Activated T-cell treated with anti-CD3 and anti-CD28 coated beads for 48 hours (primary cell): ENCODE data around the gene IMPDH1.

Experiments used
- DNase-seq: peaks from one replicate; pipeline ENCODE4 v3.0.0-alpha.2; 2020; ENCODE audit warnings: low read depth

The IMPDH1 gene

DNA sequence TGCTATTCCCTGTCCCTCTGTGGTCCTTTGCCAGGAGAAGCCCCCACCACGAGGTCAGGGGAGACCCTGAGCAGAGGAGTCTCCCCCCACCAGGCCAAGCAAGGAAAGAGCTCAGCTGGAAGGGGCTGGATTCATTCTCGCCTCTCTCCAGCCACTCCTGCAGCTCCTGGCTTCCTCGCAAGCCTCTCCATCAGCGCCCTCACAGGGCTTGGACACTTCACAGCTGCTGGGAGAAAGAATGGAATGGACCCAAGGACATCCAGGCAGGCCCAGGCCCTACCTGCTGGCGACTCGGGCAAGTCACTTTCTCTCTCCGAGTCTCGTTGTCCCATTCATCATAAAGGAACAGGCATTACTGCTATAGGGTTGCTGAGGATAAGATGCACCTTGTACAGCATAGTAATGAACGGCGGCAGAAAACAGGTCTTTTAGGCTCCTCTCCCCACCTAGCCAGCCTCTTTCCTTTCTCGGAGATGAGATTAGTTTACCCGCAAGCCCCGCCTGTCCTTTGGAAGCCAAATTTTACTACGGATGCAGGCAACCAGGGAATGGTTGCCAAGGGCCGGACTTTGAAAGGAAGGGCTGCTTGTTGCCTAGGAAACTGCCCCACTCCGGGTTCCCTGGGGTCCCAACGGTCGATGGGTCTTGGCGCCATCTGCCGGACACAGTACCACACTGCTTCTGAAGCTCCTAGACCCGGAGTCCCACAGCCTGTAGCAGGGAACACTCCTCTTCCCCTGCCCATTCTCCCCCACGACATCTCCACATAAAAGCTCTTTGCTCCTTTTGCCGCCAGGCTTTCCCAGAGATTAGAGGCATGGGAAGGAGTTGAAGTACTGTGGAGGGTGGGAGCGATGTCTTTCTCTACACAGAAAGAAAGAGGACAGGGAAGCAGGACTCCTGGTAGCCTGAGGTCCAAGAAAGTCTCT, 22.3 kb downstream of the IMPDH1 start:
- DNase-seq, result peak; percentile 66

DNA sequence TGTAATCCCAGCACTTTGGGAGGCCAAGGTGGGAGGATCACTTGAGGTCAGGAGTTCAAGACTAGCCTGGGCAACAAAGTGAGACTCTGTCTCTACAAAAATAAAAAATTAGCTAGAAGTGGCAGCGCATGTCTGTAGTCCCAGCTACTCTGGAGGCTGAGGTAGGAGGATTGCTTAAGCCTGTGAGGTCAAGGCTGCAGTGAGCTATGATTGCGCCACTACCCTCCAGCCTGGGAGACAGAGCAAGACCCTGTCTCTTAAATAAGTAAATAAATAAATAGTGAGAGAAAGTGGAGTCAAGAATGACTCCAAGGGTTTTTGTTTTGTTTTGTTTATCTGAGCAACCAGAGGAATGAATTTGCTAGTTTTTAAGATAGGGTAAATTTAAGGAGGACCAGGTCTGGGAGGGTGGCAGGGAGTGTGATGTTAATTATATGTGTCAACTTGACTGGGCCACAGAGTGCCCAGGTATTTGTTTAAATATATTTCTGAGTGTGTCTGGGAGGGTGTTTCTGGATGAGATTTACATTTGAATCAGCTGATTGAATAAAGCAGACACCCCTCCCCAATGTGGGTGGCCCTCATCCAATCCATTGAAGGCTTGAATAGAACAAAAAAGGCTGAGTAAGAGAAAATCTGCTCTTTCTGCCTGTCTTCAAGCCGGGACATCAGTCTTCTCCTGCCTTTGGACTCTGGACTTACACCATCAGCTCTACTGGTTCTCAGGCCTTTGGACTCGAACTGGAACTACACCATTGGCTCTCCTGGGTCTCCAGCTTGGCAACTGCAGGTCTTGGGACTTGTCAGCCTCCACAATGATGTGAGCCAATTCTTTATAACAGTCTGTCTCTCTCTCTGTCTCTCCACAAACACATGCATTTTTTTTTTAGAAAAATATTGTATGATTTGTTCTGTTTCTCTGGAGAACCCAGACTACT, 23.5 kb downstream of the IMPDH1 start:
- DNase-seq, result no peak

DNA sequence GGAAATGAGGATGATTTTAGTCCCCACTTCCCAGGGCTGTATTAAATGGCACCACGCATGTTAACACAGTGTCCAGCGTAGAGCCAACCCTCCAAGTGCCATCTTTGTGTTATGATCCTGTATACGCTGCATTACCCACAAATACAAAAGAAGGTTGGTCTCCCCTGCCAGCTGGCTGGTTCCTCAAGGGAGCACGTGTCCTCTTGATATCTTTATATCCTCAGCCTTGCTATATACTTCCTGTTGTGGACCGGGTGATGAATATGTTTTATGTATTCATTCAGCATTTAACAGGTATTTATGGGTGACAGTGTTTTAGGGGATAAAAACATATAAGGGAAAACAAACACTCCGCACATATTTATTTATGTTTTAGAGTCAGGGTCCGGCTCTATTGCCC, 25.1 kb downstream of the IMPDH1 start:
- no peak for DNase-seq

DNA sequence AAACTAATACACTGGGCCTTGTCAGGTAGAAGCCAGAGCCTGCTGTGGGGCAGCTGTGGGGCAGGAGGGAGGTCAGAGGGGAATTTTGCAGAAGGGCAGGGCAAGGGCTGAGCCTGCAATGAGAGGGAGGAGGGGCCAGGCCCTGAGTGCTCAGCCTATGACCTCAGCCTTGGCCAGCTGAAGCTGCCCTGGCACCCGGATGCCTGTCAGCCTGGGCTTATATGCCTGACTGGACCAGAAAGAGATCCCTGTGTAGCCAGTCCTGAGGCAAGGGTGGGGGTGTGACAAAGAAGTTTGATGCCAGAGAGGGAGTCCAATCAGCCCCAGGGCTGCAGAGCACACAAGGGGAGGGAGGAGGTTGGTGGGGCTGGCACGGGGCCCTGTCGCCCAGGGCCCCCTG, 26.0 kb downstream of the IMPDH1 start:
- no peak for DNase-seq

DNA sequence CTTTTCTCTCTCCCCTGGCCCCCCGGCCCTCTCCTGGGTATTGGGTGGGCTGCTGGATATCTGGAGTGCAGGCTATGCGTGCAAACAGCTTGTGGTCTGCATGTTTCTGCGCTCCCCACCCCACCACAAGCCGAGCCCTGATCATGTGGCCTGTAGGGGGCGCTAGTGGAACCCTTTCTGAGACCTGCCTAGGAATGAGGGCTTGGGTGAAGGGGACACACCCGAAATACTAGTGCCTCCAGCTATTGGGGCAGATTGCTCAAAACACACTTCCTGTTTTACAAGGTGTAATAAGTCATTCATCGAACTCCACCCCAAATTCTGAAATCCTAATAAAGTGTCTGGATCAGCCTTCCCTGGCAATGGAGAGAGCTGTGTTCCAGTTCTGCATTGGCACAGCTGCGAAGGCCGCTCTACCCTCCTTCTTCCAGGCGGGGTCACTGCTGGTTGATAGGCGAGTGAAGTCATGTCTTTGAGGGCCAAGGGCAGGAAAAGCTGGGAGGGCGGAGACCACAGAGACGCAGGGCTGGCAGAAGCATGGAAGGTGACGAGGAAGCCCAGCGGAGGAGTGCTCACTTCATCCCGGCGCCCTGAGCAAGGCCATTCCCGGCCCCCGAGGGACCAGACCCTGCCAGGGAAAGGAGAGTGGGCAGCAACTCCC, 28.5 kb downstream of the IMPDH1 start:
- peak; percentile 43 for DNase-seq

DNA sequence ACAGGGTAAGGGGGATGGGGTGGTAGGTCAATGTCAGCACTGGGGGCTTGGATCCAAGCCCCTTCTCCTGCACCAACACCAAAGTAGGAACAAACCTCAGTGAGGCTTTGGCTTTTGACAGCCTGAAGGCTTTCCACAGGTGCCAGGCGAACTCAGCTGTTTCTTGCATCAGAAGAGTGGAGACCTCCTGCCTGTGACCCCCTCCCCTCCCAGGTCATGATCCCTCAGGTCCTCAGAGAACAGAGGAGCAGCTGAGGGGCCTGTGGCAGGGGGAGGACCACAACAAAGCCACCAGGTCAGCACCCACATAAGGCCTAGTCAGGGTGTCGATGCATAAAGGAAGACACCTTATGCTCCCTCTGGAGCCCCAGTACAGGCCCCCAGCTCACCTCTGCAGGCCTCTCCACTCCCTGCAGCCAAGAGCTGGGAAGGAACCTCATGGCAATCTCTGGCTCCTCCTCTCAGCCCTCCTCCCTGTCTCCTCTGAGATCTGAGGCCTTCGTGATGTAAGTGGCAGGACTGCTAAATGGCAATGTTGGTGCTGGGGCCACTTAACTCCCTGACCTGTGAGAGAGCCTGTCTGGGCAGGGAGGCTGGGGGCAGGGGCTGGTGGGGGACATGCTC, 29.2 kb downstream of the IMPDH1 start:
- no peak for DNase-seq

DNA sequence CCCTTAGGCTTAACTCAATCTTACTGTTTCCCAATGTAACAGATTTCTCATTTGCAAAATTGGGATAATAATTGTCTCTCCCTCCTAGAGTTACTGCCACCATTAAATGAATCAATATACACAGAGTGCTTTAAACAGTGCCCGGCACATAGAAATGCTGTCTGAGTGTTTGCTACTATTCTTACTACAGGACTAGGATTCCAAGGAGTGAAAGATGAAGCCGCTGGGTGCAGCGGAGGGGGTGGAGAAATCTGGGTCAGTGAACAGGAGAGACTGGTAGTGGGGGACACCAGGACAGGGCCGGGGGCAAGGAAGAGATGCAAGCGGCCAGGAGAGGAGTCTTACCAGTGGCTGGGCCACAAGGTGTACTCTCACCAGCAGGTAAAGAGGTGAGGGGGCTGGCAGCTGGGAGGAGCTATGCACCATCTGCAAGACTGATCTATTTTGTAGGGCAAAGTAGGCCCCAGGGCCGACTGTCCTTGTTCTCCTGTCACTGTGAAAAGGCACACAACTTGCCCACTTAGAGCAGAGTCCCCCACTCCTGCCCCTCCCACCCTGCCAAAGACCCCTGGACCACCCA, 29.8 kb downstream of the IMPDH1 start:
- no peak for DNase-seq

DNA sequence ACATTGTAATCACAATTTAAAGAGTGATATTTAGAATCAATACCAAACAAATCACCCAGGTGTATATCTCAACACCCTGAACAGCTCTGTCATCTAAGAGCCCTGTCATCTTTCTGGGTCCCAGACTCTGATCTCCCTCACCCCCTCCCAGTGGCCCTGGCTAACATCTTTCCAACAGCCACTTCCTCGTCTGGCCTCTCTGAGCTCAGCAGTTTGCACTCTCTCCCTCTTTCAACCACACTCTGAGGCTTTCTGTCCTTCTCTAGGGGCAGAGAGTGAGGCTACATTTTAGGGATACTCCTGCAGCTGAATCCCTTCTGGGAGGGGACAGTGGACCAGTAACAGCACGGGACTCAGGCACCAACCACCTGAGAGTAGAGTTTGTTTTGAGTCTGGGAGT, 31.1 kb downstream of the IMPDH1 start:
- DNase-seq, result no peak

DNA sequence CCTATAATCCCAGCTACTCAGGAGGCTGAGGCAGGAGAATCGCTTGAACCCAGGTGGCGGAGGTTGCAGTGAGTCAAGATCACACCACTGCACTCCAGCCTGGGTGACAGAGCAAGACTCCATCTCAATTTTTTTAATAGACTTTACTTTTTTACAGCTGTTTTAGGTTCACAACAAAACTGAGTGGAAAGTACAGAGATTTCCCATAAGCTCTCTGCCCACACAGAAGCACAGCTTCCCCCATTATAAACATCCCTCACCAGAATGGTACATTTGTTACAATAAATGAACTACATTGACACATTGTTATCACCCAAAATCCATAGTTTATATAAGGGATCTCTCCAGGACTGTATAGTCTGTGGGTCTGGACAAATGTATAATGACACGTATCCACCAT, 33.7 kb downstream of the IMPDH1 start:
- no peak for DNase-seq

DNA sequence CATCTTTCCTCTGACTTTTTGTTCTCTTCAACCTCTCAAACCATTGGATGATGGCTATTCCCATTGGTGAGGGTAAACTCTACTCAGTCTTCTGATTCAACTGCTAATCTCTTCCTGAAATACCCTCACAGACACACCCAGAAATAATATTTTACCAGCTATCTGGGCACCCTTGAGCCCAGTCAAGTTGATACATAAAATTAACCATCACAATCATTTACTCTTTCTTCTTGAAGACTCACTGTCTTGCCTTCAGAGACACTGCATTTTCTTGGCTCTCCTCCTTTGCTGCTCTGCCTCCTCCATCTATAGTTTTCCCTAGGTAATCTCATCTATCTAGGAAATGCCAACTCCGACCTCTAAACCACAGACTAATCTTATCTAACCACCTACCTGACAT, 35.7 kb downstream of the IMPDH1 start:
- DNase-seq, result no peak

DNA sequence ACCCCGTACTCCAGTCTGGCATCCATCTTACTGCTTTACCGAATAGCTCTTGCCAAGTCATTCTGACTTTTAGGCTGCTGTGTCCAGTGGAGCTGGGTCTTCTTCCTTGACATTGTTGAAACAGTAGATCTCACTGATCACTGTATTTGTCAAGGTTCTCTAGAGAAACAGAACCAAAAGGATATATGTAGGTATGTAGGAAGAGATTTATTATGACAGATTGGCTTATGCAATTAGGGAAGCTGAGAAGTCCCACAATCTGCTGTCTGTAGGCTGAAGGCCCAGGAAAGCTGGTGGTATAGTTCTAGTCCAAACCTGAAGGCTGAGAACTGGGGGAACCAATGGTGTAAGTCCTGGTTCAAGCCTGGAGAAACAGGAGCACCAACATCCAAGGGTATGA, 36.2 kb downstream of the IMPDH1 start:
- no peak for DNase-seq

DNA sequence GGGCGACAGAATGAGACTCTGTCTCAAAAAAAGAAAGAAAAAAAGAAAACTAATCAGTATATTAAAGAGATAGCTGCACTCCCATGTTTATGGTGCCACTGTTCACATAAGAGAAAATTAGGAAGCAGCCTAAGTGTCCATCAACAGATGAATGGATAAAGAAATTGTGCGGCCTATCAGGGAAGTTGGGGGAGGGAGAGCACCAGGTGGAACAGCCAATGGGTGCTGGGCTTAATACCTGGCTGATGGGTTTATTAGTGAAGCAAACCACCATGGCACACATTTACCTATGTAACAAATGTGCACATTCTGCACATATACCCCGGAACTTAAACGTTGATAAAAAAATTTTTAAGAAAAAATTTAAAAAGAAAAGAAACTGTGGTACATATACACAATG, 39.3 kb downstream of the IMPDH1 start:
- DNase-seq, result no peak

DNA sequence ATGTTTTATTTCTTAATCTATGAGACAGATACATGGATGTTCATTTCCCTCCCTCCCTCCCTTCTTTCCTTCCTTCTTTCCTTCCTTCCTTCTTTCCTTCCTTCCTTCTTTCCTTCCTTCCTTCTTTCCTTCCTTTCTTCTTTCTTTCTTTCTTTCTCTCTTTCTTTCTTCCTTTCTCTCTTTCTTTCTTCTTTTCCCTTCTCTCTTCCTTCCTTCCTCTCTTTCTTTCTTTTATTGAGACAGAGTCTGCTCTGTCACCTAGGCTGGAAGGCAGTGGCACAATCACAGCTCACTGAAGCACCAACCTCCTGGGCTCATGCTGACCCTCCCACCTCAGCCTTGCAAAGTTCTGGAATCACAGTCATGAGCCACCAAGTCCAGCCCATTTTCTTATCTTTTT, 42.8 kb downstream of the IMPDH1 start:
- DNase-seq, result no peak

DNA sequence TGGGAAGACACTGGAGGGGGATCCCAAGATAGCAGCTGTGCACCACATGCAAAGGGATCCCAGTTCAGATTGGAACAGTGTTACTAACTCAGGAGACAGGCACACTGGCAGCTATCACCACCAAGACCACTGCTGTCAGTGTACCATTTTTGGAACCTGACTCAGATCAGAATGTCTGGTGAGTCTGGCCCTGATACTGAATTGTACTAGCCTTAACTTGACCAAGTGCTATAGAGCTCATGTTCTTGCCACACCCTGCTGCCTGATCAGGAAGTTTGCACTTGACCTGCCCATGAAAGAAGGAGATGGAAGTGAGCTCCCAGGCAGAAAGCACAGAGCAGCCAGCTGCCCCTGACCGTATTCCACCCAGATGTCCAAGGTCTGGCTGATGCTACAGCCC, 43.5 kb downstream of the IMPDH1 start:
- DNase-seq, result no peak

DNA sequence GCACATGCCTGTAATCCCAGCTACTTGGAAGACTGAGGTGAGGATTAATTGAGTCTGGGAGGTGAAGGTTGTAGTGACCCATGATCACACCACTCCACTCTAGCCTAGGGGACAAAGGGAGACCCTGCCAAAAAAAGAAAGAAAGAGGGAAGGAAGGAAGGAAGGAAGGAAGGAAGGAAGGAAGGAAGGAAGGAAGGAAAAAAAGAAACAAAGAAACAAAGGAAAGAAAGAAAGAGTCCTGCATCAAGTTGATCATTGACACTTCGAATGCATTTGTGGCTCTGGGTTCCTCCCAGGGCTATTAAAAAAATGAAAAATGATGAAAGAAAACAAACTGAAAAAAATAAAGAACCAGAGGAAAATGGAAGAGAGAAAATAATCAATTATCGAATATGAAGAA, 44.4 kb downstream of the IMPDH1 start:
- no peak for DNase-seq

DNA sequence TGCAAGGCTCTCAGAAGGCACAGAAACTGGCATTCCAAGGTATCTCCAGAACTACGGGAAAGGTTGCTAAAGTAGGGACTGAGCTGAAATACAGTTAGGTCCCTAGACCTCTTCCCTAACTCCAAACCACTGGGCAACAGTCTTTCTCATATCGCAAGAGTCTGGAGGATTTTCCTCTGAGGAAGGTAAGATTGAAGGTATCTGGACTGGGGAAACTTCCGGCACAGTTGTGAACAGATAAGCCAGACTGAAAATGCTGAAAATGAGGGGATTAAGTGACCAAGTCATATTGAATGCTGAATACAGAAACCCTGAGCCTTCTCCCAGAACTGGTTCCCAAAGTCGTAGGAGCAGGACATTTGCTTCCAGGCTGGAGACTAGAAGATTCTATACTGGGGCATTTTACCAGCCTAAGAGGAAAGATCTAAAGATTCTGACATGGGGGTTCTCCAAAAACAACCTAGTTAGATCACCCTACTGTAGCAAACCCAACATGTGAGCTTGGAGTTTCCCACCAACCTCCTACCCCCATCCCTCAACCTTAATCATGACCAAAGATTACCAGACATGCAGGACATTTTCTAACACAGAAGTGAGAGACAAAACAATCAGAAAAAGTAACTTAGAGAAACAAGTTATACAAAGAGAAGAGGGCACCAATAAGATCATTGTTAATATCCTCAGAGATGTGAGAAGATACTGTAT, 45.5 kb downstream of the IMPDH1 start:
- no peak for DNase-seq

DNA sequence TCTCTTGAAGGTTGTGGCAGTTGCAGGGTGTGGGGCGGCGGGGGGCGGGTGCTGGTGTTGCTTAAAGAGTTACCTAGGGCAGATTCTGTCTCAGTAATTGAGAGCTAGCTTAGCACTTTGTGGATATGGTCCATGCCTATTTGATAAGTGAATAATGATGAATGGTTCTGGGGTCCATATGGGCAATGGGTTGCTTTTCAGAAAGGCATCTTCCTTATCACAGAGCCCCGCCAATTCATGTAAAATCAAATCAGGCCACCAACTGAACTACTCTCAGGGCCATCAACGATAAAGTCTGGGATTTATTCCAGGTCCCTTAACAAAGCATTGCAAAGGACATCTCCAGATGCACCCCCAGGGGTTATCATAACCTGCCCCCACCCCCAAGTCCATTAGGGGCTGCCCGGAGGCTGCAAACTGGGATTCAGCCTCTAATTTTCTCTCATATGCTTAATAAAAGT, 46.5 kb downstream of the IMPDH1 start:
- DNase-seq, result no peak

DNA sequence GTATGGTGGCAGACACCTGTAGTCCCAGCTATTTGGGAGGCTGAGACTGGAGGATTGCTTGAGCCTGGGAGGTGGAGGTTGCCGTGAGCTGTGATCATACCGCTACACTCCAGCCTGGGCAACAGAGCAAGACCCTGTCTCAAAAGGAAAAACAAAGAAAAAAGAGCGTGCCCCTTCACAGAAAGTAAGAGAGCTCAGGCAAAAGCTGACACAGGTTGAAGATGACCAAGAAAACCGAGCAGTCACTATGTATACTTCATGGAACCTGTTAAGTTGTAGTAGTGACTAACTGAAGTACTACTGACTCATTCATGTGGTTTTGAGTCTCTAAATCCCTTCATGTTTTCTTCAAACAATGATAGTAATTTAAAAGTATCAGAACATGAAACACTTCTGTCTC, 47.1 kb downstream of the IMPDH1 start:
- DNase-seq, result no peak

DNA sequence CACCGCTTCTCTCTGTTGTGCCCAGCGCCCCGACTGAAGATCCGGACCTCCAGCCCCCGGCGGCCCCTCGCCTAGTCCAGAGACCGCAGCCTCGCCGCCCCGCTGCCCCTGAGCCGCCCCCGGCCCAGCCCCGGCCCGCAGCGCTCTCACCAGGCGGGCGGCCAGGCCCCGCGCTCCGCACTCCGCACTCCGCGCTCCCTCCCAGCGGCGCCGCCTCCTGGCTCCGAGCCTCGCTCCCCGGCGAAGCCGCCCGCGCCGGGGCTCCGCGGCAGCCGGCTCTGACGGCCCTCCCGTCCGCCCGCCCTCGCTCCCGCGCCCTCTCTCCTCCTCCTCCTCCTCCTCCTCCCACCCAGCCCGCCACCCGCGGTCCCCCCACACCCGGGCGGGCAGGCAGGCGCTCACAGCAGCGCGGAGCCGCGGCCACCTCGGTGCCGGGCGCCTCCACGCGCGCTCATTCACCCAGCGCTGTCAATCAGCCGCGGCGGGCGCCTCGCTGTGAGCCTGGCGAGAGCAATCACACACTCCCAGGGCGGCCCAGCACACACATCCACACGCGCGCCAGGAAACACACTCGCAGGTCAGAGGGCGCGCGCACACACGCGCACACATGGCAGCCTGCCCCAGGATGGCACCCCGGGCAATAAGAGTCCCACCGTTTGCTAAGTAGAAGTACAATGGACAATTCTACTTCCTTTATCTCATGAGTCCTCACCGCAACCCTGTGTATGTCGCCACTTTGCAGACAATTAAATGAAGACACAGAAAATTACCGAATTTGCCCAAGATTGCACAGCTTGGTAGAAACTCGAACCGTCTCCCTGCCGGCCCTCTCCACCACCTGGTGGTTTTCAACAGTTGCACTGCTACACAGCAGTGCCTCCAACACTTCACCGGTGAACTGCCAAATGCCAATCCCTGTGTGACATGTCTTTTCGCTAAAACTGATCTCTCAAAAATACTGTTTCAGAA, 48.1 kb downstream of the IMPDH1 start, which contains the start of gene PRRT4:
PRRT4 (minus strand) TSS at position 280 of the 969 bp plus-strand sequence.
- DNase-seq, result no peak

DNA sequence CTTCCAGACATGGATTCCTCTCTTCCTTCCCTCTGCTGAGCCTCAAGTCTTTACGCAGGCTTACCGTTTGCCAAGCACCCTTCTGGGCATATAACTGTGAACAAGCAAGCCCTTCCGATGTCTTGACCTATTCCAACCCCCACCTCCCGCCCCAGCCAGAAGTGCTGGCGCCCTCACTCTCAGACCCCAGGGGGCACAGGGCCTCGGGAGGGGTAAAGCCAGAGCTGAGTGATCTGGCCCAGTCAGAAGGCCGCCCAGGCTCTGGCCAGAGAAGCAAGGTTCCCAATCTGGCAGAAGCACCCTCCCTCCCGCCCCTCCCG, 49.5 kb downstream of the IMPDH1 start:
- DNase-seq, result no peak
